ENCODE results near the gene TSPAN4.

Gene TSPAN4, protein sequence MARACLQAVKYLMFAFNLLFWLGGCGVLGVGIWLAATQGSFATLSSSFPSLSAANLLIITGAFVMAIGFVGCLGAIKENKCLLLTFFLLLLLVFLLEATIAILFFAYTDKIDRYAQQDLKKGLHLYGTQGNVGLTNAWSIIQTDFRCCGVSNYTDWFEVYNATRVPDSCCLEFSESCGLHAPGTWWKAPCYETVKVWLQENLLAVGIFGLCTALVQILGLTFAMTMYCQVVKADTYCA

GRCh38 chr11:842370-843002, at the start of gene TSPAN4, which contains the start of gene POLR2L:
TSS of gene TSPAN4 (plus strand) at chr11:842852. CDS start at chr11:850305, 7,453 bp downstream.
TSS of gene POLR2L (minus strand) at chr11:842529. CDS start at chr11:842508, 21 bp downstream.
- DNase-seq: peak; percentile 65 to 92

DNA sequence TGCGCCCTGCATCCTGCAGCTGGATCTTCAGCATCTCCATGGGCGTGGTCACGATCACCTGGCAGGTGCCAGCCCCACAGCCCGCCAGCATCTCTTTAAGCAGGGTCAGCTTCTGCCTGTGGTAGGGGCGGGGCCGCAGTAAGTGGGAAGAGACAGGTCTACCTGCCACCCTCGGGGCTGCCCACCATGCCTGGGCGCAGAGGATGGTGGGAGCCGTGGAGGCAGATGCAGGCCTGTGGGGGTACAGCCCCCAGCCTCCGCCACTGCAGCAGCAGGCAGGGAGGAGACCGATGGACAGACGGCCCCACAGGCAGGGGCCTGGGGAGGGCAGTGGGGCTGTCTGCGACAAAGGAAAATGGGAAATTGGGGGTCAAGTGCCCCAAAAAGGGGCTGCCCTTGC, 49.8 kb upstream of the TSPAN4 start:
- DNase-seq: no peak

- peak; percentile 71 to 89 for DNase-seq
Observed at GRCh38 chr11:793556-793955, 49.1 kb upstream of the TSPAN4 start.

- no peak for DNase-seq
Observed at GRCh38 chr11:794013-794765, 48.5 kb upstream of the TSPAN4 start.

DNA sequence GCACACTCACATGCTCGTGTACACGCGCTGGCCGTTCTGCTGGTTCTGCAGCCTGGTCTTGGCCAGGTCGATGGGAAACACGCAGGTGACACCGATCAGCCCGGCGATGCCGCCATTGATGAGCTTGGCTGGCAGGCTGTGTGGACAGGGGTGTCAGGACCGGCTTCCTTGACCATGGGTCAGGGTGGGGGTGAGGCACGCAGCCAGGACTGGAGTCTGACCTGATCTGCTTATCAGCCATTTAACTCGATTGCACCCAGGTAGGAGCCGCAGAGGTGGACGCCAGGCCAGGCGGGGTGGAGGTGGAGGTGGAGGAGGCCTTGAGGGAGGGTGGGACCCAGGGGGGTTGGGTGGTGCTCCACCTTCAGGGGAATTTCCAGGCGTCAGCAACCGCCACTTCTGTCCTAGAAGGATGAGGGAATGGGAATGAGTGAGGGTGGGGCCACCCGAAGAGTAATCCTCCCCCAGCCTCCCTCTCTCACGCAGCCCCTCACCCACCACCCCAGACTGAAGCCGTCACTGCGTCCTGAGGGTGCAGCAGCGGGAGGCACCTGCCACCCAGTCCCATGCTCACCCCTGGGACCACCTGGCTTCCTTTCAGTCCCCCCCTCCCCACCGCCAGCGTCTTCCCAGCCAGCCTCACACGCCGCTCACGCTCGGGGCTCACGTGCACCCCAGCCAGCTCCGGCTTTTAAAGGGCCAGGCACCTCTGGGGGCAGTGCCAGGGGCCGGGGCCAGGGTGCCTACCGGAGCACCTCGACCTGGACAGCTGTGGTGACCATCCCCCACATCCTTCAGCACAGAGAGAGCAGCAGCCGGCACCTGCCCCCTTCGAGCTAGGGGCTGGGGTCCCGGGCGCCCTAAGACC, 47.7 kb upstream of the TSPAN4 start:
- no peak for DNase-seq

DNA sequence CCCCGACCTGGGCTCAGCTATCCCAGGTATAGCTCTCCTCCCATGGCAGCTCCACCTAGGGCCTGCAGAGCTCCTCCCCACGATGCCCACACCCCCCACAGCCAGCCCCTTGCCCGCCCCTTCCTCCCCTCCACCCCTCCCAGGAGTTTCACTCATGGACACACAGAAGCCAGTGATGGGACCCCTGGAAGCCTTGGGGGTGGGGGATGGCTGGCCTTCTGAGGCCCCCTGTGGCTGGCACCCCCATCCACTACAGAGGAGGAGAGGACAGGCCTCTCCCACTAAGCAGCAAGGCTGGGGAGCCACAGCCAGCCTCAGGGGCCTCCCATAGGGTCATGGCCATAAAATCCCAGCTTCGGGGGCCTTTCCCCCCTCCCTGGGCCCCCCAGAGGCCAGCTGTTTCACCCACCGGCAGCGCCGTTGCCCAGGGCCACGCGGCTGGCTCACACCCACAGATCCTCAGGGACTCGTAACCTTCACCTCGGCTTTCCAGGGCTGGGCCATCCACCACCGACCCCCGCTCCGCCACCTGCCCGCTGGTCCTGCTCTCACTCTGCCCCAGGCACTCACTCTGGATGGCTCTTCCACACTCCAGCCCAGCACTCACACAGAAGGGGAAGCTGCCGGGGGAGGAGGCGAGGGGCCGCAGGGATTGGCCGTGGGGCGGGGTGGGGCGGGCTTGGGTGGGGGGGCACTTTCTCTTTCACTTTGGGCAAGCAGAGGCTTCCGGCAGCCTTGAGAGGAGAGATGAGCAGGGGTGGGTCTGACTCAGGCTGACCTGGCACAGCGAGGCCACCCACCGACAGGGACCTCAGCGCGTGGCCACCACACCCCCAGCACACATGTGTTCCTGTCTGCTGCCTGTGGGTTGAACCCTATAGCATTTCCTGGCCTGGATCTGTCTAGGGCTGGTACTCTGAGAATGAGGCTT, 46.8 kb upstream of the TSPAN4 start:
- no peak for DNase-seq

- DNase-seq: no peak
Observed at GRCh38 chr11:796565-797295, 45.9 kb upstream of the TSPAN4 start.

DNA sequence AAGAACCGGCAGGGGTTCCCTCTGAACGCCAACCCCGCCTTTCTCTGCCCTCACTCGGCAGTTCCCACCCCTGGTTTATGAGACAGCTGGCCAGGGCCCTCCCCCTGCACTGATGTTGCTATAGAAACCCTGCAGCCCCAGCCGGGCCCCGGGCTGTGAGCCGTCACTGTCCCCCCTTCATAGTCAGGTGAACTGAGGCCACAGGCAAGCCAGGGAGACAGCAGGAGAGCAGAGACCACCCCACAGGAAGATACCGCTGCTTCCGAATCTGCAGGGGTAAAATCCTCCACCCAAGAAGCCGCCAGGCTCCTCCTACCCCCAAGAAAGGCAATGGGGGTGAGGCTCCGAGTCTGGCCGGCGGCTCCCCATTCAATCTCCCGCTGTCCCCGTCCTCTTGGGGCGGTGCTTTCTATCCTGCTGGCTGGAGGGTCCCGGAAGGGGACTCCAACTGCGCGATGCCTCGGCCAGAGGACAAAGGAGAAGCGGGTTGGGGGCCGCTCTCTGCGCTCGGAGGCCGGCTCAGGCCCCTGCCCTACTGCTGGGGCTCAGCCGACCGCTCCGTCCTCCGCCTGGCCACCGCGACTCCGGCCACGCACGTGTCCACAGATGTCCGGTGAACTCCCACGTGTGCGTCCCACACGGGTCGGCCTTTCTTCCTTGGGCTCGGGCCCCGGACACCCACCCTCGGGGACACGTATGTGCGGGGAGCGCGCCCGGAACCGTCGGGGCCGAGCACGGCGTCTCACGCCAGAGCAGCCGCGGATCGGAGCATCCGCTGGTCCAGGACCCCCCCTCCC, 45.2 kb upstream of the TSPAN4 start:
- peak; percentile 74 to 83 for DNase-seq

DNA sequence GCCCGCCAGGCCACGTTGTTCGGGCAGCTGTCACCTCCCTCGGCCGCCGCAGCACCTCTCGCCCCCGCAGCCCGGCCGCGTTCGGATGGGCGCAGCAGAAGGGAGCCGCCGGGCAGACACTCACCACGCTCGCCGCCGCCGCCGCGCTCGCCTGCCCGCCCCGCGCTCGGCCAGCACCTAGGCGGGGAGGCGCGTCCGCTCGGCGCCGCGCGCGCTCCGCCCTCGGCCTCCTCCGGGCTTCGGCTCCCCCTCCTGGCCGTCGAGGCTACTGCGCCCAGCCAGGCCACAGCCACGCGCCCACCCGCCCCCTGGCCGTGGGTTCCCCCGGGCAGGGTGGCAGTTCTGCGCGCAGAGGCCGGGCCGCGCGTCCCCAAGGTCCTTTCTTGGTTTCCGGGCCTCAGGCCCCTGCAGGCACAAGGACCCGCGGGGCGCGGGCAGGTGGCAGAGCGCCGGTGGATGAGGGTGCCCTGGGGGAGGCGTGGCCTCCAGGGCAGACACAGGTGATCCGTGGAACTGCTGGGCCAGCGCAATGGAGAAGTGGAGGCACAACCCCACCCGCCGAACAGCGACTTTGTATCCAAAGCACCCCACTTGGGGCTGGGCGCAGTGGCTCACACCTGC, 44.4 kb upstream of the TSPAN4 start, which contains the start of gene SLC25A22:
Gene SLC25A22 (minus strand): TSS at position 189 of the 621 bp plus-strand sequence. CDS start 3,275 bp downstream, outside the sequence.
- peak; percentile 41 to 87 for DNase-seq

GRCh38 chr11:799641-800316, 42.9 kb upstream of the TSPAN4 start:
- no peak for DNase-seq

GRCh38 chr11:800473-800872, 42.2 kb upstream of the TSPAN4 start:
- no peak for DNase-seq

DNA sequence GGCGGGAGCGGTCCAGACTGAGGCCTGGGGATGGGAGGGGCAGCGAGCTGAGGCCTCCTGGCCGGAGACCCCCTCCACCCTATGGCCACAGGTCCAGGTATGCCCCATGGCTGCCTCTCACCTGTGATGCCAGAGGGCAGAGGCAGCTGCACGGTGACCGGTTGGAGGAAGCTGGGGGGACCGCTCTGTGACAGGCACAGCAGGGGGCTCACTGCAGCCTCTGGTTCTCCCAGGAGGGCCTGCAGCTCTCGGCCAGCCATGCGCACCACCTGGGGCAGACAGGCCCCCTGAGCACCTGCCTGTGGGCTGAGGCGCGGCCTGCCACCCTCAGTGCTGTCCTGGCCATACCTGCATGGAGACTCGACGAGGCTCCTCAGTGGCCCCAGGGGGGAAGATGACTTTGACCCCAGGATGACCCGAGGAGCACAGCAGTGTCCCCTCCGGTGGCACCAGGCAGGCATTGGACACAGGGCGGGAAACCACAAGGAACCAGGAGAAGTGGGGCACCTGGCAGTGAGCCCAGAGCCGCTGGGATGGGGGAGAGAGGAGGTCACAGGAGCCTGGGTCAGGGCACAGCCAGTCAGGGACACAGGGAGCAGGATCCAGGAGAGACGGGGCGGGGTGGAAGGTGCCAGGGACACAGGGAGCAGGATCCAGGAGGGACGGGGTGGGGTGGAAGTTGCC, 41.4 kb upstream of the TSPAN4 start:
- DNase-seq: no peak

- DNase-seq: no peak
Observed at GRCh38 chr11:802018-802617, 40.5 kb upstream of the TSPAN4 start.

DNA sequence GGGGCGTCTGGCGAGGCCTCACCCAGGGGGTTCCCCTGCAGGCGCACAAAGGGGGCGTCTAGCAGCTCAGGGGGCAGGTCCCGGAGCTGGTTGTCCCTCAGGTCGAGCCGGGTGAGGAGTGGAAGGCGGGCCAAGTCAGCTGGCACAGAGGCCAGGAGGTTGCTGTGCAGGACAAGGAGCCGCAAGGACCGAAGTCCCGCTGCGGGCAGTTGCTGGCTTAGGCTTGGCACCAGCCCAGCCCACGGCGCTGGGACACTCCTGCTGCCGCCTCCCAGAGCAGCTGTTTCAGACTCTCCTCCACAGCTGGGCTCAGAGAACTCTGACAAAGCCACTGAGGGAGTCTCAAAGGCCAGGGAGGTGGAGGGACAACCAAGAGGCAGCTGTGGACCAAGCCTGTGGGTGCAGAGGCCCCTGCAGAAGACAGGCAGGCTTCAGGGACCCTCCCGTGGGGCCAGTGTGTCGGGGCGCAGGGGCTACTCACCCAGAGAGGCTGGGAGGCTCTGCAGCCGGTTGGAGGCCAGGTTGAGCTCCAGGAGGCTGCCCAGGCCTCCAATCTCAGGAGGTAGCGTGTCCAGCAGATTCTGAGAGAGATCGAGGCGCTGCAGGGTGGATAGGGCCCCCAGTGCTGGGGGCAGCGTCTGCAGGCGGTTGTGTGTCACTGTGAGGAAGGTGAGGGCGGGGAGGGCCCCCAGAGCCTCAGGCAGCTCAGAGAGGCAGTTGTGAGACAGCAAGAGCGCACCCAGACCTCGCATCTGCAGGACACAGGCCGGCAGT, 39.8 kb upstream of the TSPAN4 start:
- no peak for DNase-seq

- DNase-seq: no peak
Observed at GRCh38 chr11:803467-803742, 39.2 kb upstream of the TSPAN4 start.

DNA sequence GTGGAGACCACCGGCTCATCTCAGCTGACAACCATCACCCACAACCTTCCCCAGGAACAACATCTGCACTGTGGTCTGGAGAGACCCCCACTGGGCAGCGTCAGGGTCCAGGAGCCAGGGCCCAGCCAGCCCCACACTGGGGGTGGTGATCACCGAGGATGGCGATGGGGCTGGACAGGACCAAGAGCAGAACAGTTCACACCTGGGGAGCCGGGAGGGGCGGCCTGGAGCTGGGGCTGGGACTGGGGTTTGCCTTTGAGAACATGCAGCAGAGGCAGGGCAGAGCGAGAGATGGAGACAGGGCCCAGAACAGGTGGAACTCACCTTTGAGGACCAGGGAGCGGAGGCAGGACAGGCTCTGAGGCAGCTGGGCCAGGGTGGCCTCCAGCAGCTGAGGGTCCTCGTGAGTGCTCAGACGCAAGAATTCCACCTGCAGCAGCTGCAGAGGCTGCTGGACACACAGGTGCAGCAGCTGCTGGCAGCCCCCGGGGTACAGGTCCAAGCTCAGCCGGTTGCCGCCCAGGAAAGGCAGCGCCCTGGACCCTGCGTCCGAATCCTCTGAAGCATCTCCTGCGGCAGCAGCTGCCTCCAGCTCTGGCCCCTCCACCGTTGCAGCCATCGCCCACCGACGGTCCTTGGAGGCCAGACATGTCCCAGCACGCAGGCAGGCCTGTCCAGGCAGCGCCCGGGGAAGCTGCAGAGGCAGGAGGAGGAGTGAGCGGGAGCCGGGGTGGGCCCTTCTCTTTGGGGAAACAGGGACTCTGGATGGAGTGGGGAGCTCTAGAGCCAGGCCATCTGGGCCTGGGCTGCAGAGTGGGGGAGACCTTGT, 38.7 kb upstream of the TSPAN4 start:
- no peak for DNase-seq

Measured in NCI-H446 (cell line).